ENCODE results near the gene XPC.
"Not testable (repeated sequence)": the region's sequence is repeated elsewhere in the genome, so short reads cannot be mapped to it uniquely, and the experiment has no call there.

Gene XPC

DNA sequence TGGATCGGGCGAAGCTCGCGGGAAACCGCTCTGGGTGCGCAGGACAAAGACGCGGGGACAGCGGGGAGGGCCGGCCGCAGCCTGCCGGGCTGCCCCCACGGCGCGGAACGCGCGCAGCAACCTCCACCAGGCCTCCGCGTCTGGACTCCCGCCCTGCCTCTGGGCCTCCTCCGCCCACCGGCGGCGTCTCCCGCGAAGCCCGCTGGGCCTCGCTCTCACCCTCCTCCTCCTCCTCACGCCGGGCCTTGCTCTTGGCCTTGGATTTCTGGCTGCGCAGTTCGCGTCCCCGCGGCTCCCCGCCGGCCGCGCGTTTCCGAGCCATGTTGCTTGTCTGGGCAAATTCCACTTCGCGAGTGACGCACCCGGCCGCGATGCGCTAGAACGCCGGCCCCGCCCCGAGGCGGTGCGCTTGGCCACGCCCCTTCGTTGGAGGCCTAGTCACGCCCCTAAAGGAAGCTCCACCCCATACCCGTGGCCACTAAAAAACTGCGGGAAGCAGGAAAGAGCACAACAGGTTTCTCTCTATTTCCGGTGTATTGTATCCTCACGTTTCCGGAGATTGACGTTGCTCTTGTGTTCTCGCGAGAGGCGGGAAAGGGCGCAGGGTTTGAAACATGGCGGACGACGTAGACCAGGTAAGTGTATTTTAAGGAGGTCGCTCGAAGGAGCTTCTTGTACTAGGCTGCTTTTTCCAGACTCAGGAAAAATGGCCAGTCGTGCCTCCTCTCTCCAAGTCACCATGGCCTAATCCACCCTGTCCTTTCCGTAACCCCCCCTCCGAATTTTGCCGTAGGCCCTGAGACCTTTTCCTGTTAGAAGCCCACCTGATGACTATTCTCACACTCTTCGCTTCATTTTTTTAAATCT lies at the start of gene XPC, which contains the start of gene LSM3:
Gene XPC (minus strand): TSS at position 355 of the 867 bp plus-strand sequence. CDS start 33 bp downstream, at position 322.
Gene LSM3 (plus strand): TSS at position 571 of the 867 bp plus-strand sequence. CDS start 44 bp downstream, at position 615.
- POLR2A ChIA-PET, result interaction anchor here (0.8 to 2.6 kb wide), 24 partner anchors 10 to 1027 kb away, joined by 3 to 20 read pairs (median 5); partner anchors contain the start of genes CAPN7, CCDC174, CHCHD4 and TMEM43
- peak; percentile 93 for DNase-seq (ENCODE audit: extremely low spot score)
- TF ChIP-seq ZNF384 (IDR thresholded peaks at IDR 0.05), result no peak
- TF ChIP-seq FOXM1 (IDR thresholded peaks at IDR 0.05; ENCODE audit: borderline replicate concordance), result no peak
- no peak; the same call in 1 of the 2 replicates for TF ChIP-seq LEF1 (IDR thresholded peaks at IDR 0.05; ENCODE audit: borderline replicate concordance)
- TF ChIP-seq FOXA1 (IDR thresholded peaks at IDR 0.05), result no peak
- TF ChIP-seq, protein P1, sequence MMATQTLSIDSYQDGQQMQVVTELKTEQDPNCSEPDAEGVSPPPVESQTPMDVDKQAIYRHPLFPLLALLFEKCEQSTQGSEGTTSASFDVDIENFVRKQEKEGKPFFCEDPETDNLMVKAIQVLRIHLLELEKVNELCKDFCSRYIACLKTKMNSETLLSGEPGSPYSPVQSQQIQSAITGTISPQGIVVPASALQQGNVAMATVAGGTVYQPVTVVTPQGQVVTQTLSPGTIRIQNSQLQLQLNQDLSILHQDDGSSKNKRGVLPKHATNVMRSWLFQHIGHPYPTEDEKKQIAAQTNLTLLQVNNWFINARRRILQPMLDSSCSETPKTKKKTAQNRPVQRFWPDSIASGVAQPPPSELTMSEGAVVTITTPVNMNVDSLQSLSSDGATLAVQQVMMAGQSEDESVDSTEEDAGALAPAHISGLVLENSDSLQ (IDR thresholded peaks at IDR 0.05), result peak; percentile 93
- TF ChIP-seq ELF4 (IDR thresholded peaks at IDR 0.05), result peak; percentile 77
- TF ChIP-seq SUZ12 (IDR thresholded peaks at IDR 0.05), result no peak
- TF ChIP-seq TARDBP (IDR thresholded peaks at IDR 0.05), result peak; percentile 73; the same call in 1 of the 2 replicates
- TF ChIP-seq BHLHE40 (IDR thresholded peaks at IDR 0.05; ENCODE audit: borderline replicate concordance), result no peak
- TF ChIP-seq NFRKB (IDR thresholded peaks at IDR 0.05), result peak; percentile 66; the same call in 1 of the 2 replicates
- no peak for TF ChIP-seq CTBP1 (IDR thresholded peaks at IDR 0.05; ENCODE audit: borderline replicate concordance)
- TF ChIP-seq HDGF (IDR thresholded peaks at IDR 0.05; ENCODE audit: borderline replicate concordance), result no peak
- TF ChIP-seq L3MBTL2 (conservative IDR thresholded peaks at IDR 0.05), result no peak; the same call in none of the 2 replicates
- no peak for TF ChIP-seq ARNT (IDR thresholded peaks at IDR 0.05)
- 0 out of 2 replicates have a peak, but pooled peaks have one; percentile 18 for TF ChIP-seq FOXK2 (IDR thresholded peaks at IDR 0.05)
- TF ChIP-seq SP1 (IDR thresholded peaks at IDR 0.05), result peak; percentile 69; the same call in 1 of the 2 replicates
- CTCF ChIA-PET, result interaction anchor here (1.4 kb wide), 2 partner anchors 25 to 282 kb away, joined by 4 read pairs; no protein-coding TSS in a partner anchor

DNA sequence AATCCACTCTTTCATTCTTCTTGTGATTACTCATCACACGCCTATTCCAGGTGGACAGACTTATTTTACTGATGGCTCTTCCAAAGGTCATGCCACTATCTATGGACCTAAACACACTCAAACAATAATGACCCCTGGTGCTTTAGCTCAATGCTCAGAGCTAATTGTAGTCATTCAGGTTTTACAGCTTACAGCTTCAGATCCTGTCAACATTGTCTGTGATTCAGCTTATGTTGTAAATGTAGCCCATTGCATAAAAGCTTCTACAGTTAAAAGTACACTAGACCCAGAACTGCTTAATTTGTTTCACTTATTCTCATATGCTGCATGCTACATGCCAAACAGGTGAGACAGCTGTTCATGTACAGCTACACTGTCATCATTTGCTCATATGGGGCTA lies 49.5 kb upstream of the XPC start:
- TF ChIP-seq TARDBP (IDR thresholded peaks at IDR 0.05), result no peak
- TF ChIP-seq FOXK2 (IDR thresholded peaks at IDR 0.05), result no peak
- TF ChIP-seq ELF4 (IDR thresholded peaks at IDR 0.05), result no peak
- no peak for TF ChIP-seq BHLHE40 (IDR thresholded peaks at IDR 0.05; ENCODE audit: borderline replicate concordance)
- TF ChIP-seq SP1 (IDR thresholded peaks at IDR 0.05), result no peak
- TF ChIP-seq L3MBTL2 (conservative IDR thresholded peaks at IDR 0.05), result no peak
- TF ChIP-seq FOXM1 (IDR thresholded peaks at IDR 0.05; ENCODE audit: borderline replicate concordance), result no peak
- TF ChIP-seq ZNF384 (IDR thresholded peaks at IDR 0.05), result no peak
- no peak for TF ChIP-seq ARNT (IDR thresholded peaks at IDR 0.05)
- no peak for TF ChIP-seq CTBP1 (IDR thresholded peaks at IDR 0.05; ENCODE audit: borderline replicate concordance)
- no peak for DNase-seq (ENCODE audit: extremely low spot score)
- POLR2A ChIA-PET, result no interaction called here
- CTCF ChIA-PET, result interaction anchor here (0.6 kb wide), 1 partner anchor 164 kb away, joined by 3 read pairs; no protein-coding TSS in a partner anchor

- POLR2A ChIA-PET; DNase-seq (ENCODE audit: extremely low spot score); CTCF ChIA-PET: not testable (repeated sequence)
These were observed 48.0 kb upstream of the XPC start for GRCh38 chr3:14226351-14226750.

- DNase-seq (ENCODE audit: extremely low spot score), result no peak
- ChIA-PET POLR2A (no interaction called here), CTCF (no interaction called here)
- TF ChIP-seq ZNF384 (IDR thresholded peaks at IDR 0.05) (no peak), FOXM1 (IDR thresholded peaks at IDR 0.05; ENCODE audit: borderline replicate concordance) (no peak), FOXK2 (IDR thresholded peaks at IDR 0.05) (no peak), TARDBP (IDR thresholded peaks at IDR 0.05) (no peak), ARNT (IDR thresholded peaks at IDR 0.05) (no peak)
These were observed 47.0 kb upstream of the XPC start for GRCh38 chr3:14225421-14225820.

- no peak for TF ChIP-seq L3MBTL2 (conservative IDR thresholded peaks at IDR 0.05)
- no peak for TF ChIP-seq SP1 (IDR thresholded peaks at IDR 0.05)
- TF ChIP-seq LEF1 (IDR thresholded peaks at IDR 0.05; ENCODE audit: borderline replicate concordance), result no peak
- no peak for TF ChIP-seq FOXK2 (IDR thresholded peaks at IDR 0.05)
- TF ChIP-seq ARNT (IDR thresholded peaks at IDR 0.05), result no peak
- TF ChIP-seq BHLHE40 (IDR thresholded peaks at IDR 0.05; ENCODE audit: borderline replicate concordance), result no peak
- TF ChIP-seq, protein P1 (IDR thresholded peaks at IDR 0.05), result no peak
- TF ChIP-seq FOXA1 (IDR thresholded peaks at IDR 0.05), result no peak
- TF ChIP-seq NFRKB (IDR thresholded peaks at IDR 0.05), result no peak
- TF ChIP-seq FOXM1 (IDR thresholded peaks at IDR 0.05; ENCODE audit: borderline replicate concordance), result no peak
- no peak for TF ChIP-seq ELF4 (IDR thresholded peaks at IDR 0.05)
- TF ChIP-seq HDGF (IDR thresholded peaks at IDR 0.05; ENCODE audit: borderline replicate concordance), result no peak
- TF ChIP-seq TARDBP (IDR thresholded peaks at IDR 0.05), result no peak
- TF ChIP-seq SUZ12 (IDR thresholded peaks at IDR 0.05), result no peak
- TF ChIP-seq CTBP1 (IDR thresholded peaks at IDR 0.05; ENCODE audit: borderline replicate concordance), result no peak
- ChIA-PET CTCF (no interaction called here), POLR2A (no interaction called here)
- DNase-seq (ENCODE audit: extremely low spot score), result no peak
These were observed 46.5 kb upstream of the XPC start for GRCh38 chr3:14224895-14225294.

GRCh38 chr3:14223595-14223994 lies 45.2 kb upstream of the XPC start:
- TF ChIP-seq, protein P1 (IDR thresholded peaks at IDR 0.05), result no peak
- TF ChIP-seq HDGF (IDR thresholded peaks at IDR 0.05; ENCODE audit: borderline replicate concordance) (no peak), FOXM1 (IDR thresholded peaks at IDR 0.05; ENCODE audit: borderline replicate concordance) (no peak), FOXA1 (IDR thresholded peaks at IDR 0.05) (no peak), TARDBP (IDR thresholded peaks at IDR 0.05) (no peak), ARNT (IDR thresholded peaks at IDR 0.05) (no peak), FOXK2 (IDR thresholded peaks at IDR 0.05) (no peak), LEF1 (IDR thresholded peaks at IDR 0.05; ENCODE audit: borderline replicate concordance) (no peak), ELF4 (IDR thresholded peaks at IDR 0.05) (no peak), NFRKB (IDR thresholded peaks at IDR 0.05) (no peak), BHLHE40 (IDR thresholded peaks at IDR 0.05; ENCODE audit: borderline replicate concordance) (no peak), ZNF384 (IDR thresholded peaks at IDR 0.05) (no peak), SUZ12 (IDR thresholded peaks at IDR 0.05) (no peak), CTBP1 (IDR thresholded peaks at IDR 0.05; ENCODE audit: borderline replicate concordance) (no peak), L3MBTL2 (conservative IDR thresholded peaks at IDR 0.05) (no peak), SP1 (IDR thresholded peaks at IDR 0.05) (no peak)
- POLR2A ChIA-PET, result no interaction called here
- CTCF ChIA-PET, result interaction anchor here (1.2 kb wide), 1 partner anchor 20 kb away, joined by 3 read pairs; no protein-coding TSS in a partner anchor
- DNase-seq (ENCODE audit: extremely low spot score), result no peak

All from HEK293T (cell line).